Osteoblast (primary cell): ENCODE measurements around the gene GLB1L2. TPM values are rescaled to one million over a fixed set of nuclear protein-coding genes. Genes with fewer than 3 reads are reported as not detected.

Source experiments
- DNase-seq: peaks from one replicate; pipeline ENCODE4 v3.0.0; 2011; ENCODE audit warnings: low spot score, mixed read lengths; ENCODE audit not compliant: insufficient read length; ENCODE audit errors: missing footprints
- H2AFZ ChIP-seq: 2 replicates; pipeline ENCODE4 v1.6.0; 2011; ENCODE audit warnings: mild to moderate bottlenecking, low read length
- H3K27ac ChIP-seq: 2 replicates; pipeline ENCODE4 v1.5.1; 2011; ENCODE audit warnings: mild to moderate bottlenecking, low read depth, low read length, moderate library complexity
- H3K27me3 ChIP-seq: 2 replicates; pipeline ENCODE4 v1.6.0; 2012; ENCODE audit warnings: mild to moderate bottlenecking, control low read depth, inconsistent platforms, low read length, moderate library complexity; ENCODE audit not compliant: insufficient read depth
- H3K36me3 ChIP-seq: 2 replicates; pipeline ENCODE4 v1.5.1; 2011; ENCODE audit warnings: mild to moderate bottlenecking, low read length, control low read depth, moderate library complexity; ENCODE audit not compliant: insufficient read depth
- H3K4me1 ChIP-seq: 2 replicates; pipeline ENCODE4 v1.5.1; 2011; ENCODE audit warnings: mild to moderate bottlenecking, low read length, control low read depth, moderate library complexity; ENCODE audit not compliant: insufficient read depth
- H3K4me2 ChIP-seq: 2 replicates; pipeline ENCODE4 v1.6.0; 2011; ENCODE audit warnings: mild to moderate bottlenecking, low read length; ENCODE audit not compliant: insufficient read depth
- H3K4me3 ChIP-seq: fragments of 200-600 bp; sonication (generic); 3 replicates; pipeline ENCODE4 v1.5.1; 2012; ENCODE audit warnings: mild to moderate bottlenecking, low read length, inconsistent platforms; ENCODE audit not compliant: insufficient read depth
- H3K79me2 ChIP-seq: 2 replicates; pipeline ENCODE4 v1.6.0; 2012; ENCODE audit warnings: mild to moderate bottlenecking, low read length, control low read depth, inconsistent platforms; ENCODE audit not compliant: insufficient read depth
- H3K9me3 ChIP-seq: 2 replicates; pipeline ENCODE4 v1.5.1; 2011; ENCODE audit warnings: low read depth, low read length, control low read depth
- H4K20me1 ChIP-seq: 2 replicates; pipeline ENCODE4 v1.6.0; 2012; ENCODE audit warnings: mild to moderate bottlenecking, low read length, control low read depth; ENCODE audit not compliant: insufficient read depth
- total RNA-seq: library from RNA; depleted of rRNA; stranded (reverse); fragments of >200 nt; gene quantifications from 2 replicates; pipeline ENCODE4 v1.2.3, GENCODE V29; 2012
- TF ChIP-seq, protein P1 (sequence below): IDR thresholded peaks from 2 replicates; pipeline ENCODE4 v1.5.1; 2011; ENCODE audit warnings: mild to moderate bottlenecking, low read depth, low read length, moderate library complexity; ENCODE audit errors: extremely low read depth

Gene GLB1L2
- total RNA-seq, 1 donor = 0.36 TPM

DNA sequence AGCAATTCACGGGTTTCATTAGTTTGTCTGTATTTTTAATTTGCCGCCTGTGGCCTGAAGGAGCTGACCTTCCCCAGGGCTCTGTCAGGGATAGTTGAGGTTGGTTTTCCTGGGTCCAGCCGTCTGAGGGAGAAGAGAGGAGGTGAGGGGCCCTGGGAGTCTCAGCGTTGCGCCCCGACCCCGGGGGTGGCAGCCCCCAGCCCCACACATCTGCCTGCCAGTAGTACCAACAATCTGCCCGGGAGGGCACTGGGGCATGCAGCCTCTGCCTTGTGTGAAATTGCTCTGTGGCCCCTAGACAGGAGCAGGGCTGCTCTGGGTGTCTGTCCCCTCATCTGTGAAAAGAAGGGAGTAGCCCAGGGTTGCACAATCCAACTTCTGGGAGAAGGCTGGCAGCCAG is 73.6 kb downstream of the GLB1L2 start:
- Histone ChIP-seq H3K27ac (no peak overlapping the region), H2AFZ (no peak overlapping the region), H3K36me3 (no peaks in the 10 kb centered on the region), H3K9me3 (no peaks in the 10 kb centered on the region), H3K4me3 (no peak overlapping the region), H3K4me2 (no peak overlapping the region), H3K79me2 (no peaks in the 10 kb centered on the region), H4K20me1 (no peaks in the 10 kb centered on the region), H3K27me3 (peaks cover under 1% of the 10 kb centered on the region), H3K4me1 (no peaks in the 10 kb centered on the region)
- TF ChIP-seq, protein P1, sequence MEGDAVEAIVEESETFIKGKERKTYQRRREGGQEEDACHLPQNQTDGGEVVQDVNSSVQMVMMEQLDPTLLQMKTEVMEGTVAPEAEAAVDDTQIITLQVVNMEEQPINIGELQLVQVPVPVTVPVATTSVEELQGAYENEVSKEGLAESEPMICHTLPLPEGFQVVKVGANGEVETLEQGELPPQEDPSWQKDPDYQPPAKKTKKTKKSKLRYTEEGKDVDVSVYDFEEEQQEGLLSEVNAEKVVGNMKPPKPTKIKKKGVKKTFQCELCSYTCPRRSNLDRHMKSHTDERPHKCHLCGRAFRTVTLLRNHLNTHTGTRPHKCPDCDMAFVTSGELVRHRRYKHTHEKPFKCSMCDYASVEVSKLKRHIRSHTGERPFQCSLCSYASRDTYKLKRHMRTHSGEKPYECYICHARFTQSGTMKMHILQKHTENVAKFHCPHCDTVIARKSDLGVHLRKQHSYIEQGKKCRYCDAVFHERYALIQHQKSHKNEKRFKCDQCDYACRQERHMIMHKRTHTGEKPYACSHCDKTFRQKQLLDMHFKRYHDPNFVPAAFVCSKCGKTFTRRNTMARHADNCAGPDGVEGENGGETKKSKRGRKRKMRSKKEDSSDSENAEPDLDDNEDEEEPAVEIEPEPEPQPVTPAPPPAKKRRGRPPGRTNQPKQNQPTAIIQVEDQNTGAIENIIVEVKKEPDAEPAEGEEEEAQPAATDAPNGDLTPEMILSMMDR = no peak
- DNase-seq = no peak

DNA sequence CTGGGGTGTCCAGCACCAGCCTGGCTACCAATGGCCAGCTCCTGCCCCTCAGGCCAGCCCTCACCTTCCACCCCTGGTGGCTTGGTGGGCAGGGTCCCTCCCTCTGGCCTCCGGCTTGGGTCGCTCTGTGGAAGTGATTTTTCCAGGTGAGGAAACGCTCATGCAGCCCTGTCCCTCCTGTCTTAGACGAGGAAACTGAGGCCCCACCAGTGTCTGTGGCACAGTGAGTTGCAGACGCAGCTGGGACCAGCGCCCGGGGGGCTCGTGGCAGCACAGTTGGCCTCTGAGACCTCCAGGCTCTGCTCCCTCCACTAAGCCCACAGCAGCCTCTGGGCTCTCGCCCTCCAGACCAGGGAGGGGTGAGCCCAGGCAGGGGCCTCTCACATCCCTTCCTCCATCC is 74.1 kb downstream of the GLB1L2 start:
- no peaks in the 10 kb centered on the region for H3K9me3 ChIP-seq

DNA sequence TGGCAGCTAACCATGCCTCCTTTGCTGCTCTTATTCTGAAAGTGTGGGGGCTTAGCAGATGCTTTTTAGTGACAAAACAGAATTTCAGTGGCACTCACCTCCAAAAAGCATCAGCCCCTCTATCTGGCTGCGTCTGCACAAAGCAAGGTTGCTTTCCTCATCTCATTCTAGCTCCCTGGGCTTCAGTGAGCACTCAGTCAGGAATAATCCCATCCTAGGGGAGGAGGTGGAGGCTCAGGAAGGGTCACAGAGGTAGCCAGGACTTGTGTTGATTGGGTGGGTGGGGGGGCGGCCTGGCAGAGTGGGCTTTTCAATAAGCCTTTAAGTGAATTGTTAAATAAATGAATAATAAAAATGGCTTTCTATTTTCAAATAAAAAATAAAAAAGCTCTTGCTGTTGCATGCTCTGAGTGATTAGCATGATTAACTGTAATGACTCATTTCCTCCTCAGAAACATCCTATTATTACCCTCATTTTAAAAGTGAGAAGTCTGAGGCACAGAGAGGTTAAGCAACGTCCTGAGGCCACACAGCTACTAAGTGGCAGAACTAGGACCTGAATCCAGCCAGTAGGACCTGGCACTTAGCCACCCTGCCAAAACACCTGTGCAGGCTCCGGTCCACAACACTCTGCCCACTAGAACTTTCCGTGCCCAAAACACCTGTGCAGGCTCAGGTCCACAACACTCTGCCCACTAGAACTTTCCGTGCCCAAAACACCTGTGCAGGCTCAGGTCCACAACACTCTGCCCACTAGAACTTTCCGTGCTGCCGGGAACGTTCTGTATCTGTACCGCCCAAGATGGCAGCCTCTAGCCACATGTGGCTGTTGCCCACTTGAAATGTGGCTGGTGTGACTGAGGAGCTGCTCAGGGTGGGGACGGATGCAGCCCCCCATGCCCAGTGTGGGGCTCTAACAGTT is 74.7 kb downstream of the GLB1L2 start:
- Histone ChIP-seq H2AFZ (no peak overlapping the region), H3K79me2 (no peaks in the 10 kb centered on the region), H3K9me3 (no peaks in the 10 kb centered on the region), H4K20me1 (no peaks in the 10 kb centered on the region), H3K27me3 (peaks cover 11% of the 10 kb centered on the region), H3K4me2 (no peak overlapping the region), H3K27ac (no peak overlapping the region), H3K36me3 (no peaks in the 10 kb centered on the region), H3K4me1 (no peaks in the 10 kb centered on the region), H3K4me3 (no peak overlapping the region)
- TF ChIP-seq, protein P1 = no peak
- peak; percentile 65 for DNase-seq

More for the DNA sequence above, 74.1 kb downstream of the GLB1L2 start:
- H3K4me3 ChIP-seq = no peak overlapping the region
- no peak overlapping the region for H3K4me2 ChIP-seq
- H3K27me3 ChIP-seq = peaks cover 5% of the 10 kb centered on the region
- TF ChIP-seq, protein P1 = no peak
- H3K79me2 ChIP-seq = no peaks in the 10 kb centered on the region
- H2AFZ ChIP-seq = no peak overlapping the region
- no peak for DNase-seq
- no peaks in the 10 kb centered on the region for H3K4me1 ChIP-seq
- H3K27ac ChIP-seq = no peak overlapping the region
- H4K20me1 ChIP-seq = no peaks in the 10 kb centered on the region
- H3K36me3 ChIP-seq = no peaks in the 10 kb centered on the region

DNA sequence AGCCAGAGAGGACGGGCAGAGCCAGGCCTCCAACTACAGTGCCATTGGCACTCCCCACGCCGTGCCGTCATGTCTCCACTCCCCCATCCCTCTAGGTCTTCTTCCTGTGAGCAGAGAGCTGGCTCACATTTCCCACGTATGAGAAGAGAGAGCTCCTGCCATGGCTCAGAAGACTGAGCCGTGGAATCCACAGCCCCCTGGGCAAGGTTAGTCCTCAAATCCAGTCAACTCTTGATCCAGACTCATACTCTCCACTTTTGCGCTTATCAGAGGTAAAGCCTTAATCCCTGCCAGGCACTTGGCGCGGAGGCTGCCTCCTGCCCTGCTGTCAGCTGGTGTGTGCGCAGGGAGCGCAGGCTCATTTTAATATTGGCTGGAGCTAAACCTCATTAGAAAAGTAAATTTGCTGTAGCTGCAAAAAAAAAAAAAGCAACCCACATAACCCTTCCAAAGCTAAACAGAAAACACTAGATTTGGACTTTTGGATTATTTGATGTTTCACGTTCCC is 75.6 kb downstream of the GLB1L2 start:
- H3K27ac ChIP-seq = no peak overlapping the region

More for the DNA sequence above, 75.6 kb downstream of the GLB1L2 start:
- H3K4me2 ChIP-seq = no peak overlapping the region
- H3K27me3 ChIP-seq = peaks cover 11% of the 10 kb centered on the region
- H4K20me1 ChIP-seq = no peaks in the 10 kb centered on the region
- peak; percentile 74 for DNase-seq
- H3K79me2 ChIP-seq = no peaks in the 10 kb centered on the region
- no peaks in the 10 kb centered on the region for H3K9me3 ChIP-seq
- no peaks in the 10 kb centered on the region for H3K4me1 ChIP-seq
- no peak overlapping the region for H2AFZ ChIP-seq
- TF ChIP-seq, protein P1 = no peak
- no peaks in the 10 kb centered on the region for H3K36me3 ChIP-seq
- H3K4me3 ChIP-seq = no peak overlapping the region
